Gastroesophageal sphincter (tissue), 4 donors: ENCODE results near the gene ITPR2. TPM values are rescaled to one million over a fixed set of nuclear protein-coding genes. Genes with fewer than 3 reads are reported as not detected.

Source experiments
- ATAC-seq: fragments of 150-250 bp; one replicate; pipeline ENCODE4 v1.9.1; 2016; ENCODE audit warnings: mild to moderate bottlenecking, moderate library complexity
- H3K27ac ChIP-seq, 4 donors: fragments of 200-600 bp; sonication (generic) in 3 of 4; 1 replicate in 3 of 4; 2 replicates in 1 of 4; pipeline ENCODE4 v1.5.1; 2016 to 2019
- H3K27me3 ChIP-seq: fragments of 200-600 bp; sonication (generic); one replicate; pipeline ENCODE4 v1.5.1; 2019
- H3K36me3 ChIP-seq, 2 donors: fragments of 200-600 bp; sonication (generic); one replicate each; pipeline ENCODE4 v1.5.1; 2019; ENCODE audit warnings: control low read depth in 1 of 2
- H3K4me1 ChIP-seq, 3 donors: fragments of 200-600 bp; sonication (generic); 1 replicate in 2 of 3; 2 replicates in 1 of 3; pipeline ENCODE4 v1.5.1; 2016 to 2019; ENCODE audit warnings: control low read depth in 2 of 3
- H3K4me3 ChIP-seq, 2 donors: fragments of 200-600 bp; sonication (generic); one replicate each; pipeline ENCODE4 v1.5.1; 2019; ENCODE audit warnings: mild to moderate bottlenecking in 1 of 2, moderate library complexity in 1 of 2
- H3K9me3 ChIP-seq, 3 donors: fragments of 200-600 bp; sonication (generic); one replicate each; pipeline ENCODE4 v1.5.1; 2017 to 2019; ENCODE audit warnings: control low read depth in 2 of 3
- EP300 ChIP-seq: sonication (generic); formaldehyde crosslinking; IDR thresholded peaks from one replicate; pipeline ENCODE4 v1.6.1; 2017; ENCODE audit warnings: antibody characterized with exemption, mild to moderate bottlenecking
- POLR2A ChIP-seq, 2 donors: fragments of 450-650 bp; IDR thresholded peaks; one replicate each; pipeline ENCODE4 v1.6.1; 2017; ENCODE audit warnings: antibody characterized with exemption in 2 of 2, mild to moderate bottlenecking in 2 of 2, moderate library complexity in 1 of 2
- POLR2AphosphoS5 ChIP-seq: sonication (generic); formaldehyde crosslinking; IDR thresholded peaks from one replicate; pipeline ENCODE4 v1.6.1; 2017; ENCODE audit warnings: antibody characterized with exemption
- WGBS, 2 donors: methylation state at CpG; one replicate each; pipeline ENCODE4 v1.1.5; 2018; ENCODE audit warnings: low coverage in 1 of 2; 5-methylcytosine and 5-hydroxymethylcytosine counted together
- total RNA-seq, 4 donors: library from RNA; depleted of rRNA; stranded (reverse); fragments of >200 nt; gene quantifications; one replicate each; pipeline ENCODE4 v1.1.0, GENCODE V29; 2016
- TF ChIP-seq, protein P1 (sequence below), 4 experiments: fragments of 200-600 bp in 2 of 4; fragments of 450-650 bp in 2 of 4; sonication (generic) in 1 of 4; IDR thresholded peaks; one replicate each; pipeline ENCODE4 v1.5.1; 2017 to 2019; ENCODE audit warnings: antibody characterized with exemption in 4 of 4, mild to moderate bottlenecking in 2 of 4, moderate library complexity in 2 of 4

Gene ITPR2
- total RNA-seq, 4 donors from 2014 or later: 30.8 to 63.0 (median 44.4) TPM

DNA sequence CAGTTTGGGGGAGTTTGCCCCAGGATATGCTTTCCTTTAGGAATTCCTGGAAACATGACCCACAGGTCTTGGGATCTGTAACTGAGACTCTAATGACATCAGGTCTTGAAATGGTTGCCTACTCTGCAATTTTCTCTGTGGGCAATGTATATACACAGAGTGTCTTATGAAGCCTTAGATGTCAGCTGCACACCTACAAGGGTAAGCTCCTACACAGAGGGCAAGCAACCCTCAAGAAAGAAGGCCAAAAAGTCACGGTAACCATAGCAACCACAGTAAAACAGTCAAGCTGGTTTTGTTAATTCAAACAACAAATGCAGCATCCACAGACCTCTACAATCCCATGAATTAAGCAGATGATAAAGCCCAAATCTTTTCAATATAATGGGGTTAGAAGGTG lies 344.6 kb downstream of the ITPR2 start:
- WGBS, 2 donors: 89 to 100% methylated on average over 1 of the region's 1 CpG
- H3K4me1 ChIP-seq: no peaks in the 10 kb centered on the region
- H3K4me3 ChIP-seq: no peak overlapping the region
- H3K9me3 ChIP-seq: no peaks in the 10 kb centered on the region
- no peaks in the 10 kb centered on the region for H3K27me3 ChIP-seq
- peaks cover 0 to 30% of the 10 kb centered on the region in 2 donors for H3K36me3 ChIP-seq
- no peak overlapping the region for H3K27ac ChIP-seq
- ATAC-seq: no peak
- TF ChIP-seq EP300: no peak

DNA sequence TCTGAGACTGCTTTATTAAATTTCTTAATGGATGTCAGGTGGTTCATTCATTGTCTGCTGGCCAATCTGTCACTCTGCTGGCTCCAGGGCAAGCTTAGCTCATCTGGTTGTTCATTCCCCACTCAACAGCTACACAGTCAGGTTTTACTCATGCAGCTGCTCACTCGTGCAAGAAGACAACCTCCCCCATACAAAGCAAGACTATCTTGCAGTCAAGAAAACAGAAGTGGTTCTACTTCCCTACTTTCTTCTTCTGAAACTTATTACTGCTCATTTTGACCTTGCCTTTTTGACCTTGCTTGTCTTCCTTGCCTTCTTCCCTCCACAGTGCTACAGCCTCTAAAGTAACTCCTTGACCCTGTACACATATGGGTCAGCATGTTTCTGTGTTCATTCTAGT lies 359.7 kb downstream of the ITPR2 start:
- ATAC-seq: no peak
- TF ChIP-seq POLR2A (IDR thresholded peaks at IDR 0.05): no peak
- Histone ChIP-seq H3K4me1 (no peaks in the 10 kb centered on the region), H3K36me3 (peaks cover 0 to 26% of the 10 kb centered on the region in 2 donors), H3K27me3 (no peaks in the 10 kb centered on the region), H3K9me3 (no peaks in the 10 kb centered on the region), H3K27ac (no peak overlapping the region), H3K4me3 (no peak overlapping the region)
- WGBS, 2 donors: 29 to 89% methylated on average over 1 of the region's 1 CpG

DNA sequence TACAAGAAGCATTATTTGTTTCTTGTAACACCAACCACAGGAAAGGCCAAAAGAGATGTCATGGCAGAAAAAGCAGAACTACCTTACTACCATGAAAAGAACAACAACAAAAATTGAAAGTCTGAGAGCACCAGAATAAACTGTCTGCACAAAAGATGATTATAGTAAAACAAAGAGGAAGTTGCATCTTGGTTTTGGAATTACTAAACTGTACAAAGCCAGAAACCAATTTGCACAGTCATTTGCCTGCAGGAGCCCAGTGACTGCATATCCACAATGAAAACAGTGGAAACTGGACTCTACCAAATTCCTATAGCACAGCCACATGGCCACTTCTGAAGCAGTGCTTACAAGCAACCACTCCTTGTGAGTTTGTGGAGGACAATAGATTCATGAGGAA lies 361.4 kb downstream of the ITPR2 start:
- Histone ChIP-seq H3K9me3 (no peaks in the 10 kb centered on the region), H3K36me3 (peaks cover 0 to 24% of the 10 kb centered on the region in 2 donors), H3K4me3 (no peak overlapping the region), H3K27me3 (no peaks in the 10 kb centered on the region), H3K4me1 (no peaks in the 10 kb centered on the region), H3K27ac (no peak overlapping the region)
- ATAC-seq: peak; percentile 22
- TF ChIP-seq EP300: no peak
- TF ChIP-seq POLR2AphosphoS5: no peak
- TF ChIP-seq POLR2A (IDR thresholded peaks at IDR 0.05): no peak
- TF ChIP-seq, protein P1, sequence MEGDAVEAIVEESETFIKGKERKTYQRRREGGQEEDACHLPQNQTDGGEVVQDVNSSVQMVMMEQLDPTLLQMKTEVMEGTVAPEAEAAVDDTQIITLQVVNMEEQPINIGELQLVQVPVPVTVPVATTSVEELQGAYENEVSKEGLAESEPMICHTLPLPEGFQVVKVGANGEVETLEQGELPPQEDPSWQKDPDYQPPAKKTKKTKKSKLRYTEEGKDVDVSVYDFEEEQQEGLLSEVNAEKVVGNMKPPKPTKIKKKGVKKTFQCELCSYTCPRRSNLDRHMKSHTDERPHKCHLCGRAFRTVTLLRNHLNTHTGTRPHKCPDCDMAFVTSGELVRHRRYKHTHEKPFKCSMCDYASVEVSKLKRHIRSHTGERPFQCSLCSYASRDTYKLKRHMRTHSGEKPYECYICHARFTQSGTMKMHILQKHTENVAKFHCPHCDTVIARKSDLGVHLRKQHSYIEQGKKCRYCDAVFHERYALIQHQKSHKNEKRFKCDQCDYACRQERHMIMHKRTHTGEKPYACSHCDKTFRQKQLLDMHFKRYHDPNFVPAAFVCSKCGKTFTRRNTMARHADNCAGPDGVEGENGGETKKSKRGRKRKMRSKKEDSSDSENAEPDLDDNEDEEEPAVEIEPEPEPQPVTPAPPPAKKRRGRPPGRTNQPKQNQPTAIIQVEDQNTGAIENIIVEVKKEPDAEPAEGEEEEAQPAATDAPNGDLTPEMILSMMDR (IDR thresholded peaks at IDR 0.05): no peak

DNA sequence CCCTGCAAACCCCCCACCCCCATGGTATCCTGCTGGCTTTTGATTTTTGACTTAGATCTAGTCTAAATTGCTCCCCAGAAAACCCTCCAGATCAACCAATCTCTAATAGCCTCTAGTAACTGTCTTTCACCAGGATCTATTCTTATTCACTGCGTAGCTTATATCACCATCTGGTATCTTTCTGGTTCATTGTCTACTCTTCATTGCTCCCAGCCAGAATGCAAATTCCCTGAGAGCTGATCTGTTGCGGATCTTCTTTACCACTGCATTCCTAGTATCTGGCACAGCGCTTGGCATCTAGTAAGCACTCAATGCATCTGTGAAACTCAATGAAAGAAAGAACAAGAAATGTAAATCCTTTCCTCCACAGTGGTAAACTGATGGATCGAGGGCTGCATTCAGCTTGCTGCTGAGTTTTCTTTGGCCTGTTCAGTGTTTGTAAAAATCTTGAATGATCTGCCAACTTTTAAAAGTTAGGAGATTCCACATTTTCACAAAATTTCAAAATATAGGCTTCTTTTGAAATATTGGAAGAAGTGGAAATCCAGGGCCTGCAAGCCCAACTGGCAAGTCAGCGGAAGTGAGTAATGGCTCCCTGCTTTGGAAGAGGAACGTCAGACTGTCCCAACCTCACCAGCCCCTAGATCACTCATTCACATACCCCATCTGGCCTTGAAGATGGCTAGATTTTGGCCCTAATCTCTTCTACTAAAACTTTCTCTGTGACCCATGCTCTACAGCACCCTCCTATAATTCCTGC lies 363.4 kb downstream of the ITPR2 start:
- TF ChIP-seq POLR2A (IDR thresholded peaks at IDR 0.05): no peak
- TF ChIP-seq EP300: no peak
- TF ChIP-seq, protein P1 (IDR thresholded peaks at IDR 0.05): no peak
- TF ChIP-seq POLR2AphosphoS5: no peak
- Histone ChIP-seq H3K4me3 (no peak overlapping the region), H3K4me1 (no peaks in the 10 kb centered on the region), H3K27ac (no peak overlapping the region), H3K36me3 (peaks cover 0 to 4% of the 10 kb centered on the region in 2 donors), H3K9me3 (no peaks in the 10 kb centered on the region), H3K27me3 (no peaks in the 10 kb centered on the region)
- ATAC-seq: no peak
- 94 to 98% methylated on average over 5 to 6 of the region's 6 CpGs for WGBS, 2 donors

DNA sequence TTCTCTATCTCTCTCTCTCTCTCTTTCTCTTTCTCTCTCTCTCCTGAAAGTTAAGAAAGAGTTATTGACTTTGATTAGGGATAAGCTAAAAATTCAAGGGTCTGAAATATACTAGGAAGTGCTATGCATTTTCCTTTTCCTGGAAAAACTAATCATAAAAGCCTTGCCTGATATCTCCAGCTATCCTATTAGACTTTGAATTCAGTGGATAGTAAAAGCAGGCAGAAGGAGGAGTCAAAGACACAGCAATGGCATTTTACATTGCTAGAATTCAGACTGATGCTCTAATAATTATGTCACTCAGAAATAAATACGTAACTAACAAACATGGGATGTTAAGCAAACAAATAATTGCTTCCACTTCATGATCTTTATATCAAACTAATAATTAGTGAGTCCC lies 365.6 kb downstream of the ITPR2 start:
- 83 to 97% methylated on average over 1 of the region's 1 CpG for WGBS, 2 donors
- H3K9me3 ChIP-seq: no peaks in the 10 kb centered on the region
- H3K27ac ChIP-seq: no peak overlapping the region
- ATAC-seq: no peak
- H3K4me3 ChIP-seq: no peak overlapping the region
- H3K27me3 ChIP-seq: no peaks in the 10 kb centered on the region
- no peaks in the 10 kb centered on the region for H3K4me1 ChIP-seq
- peaks cover 0 to 4% of the 10 kb centered on the region in 2 donors for H3K36me3 ChIP-seq
- no peak for TF ChIP-seq EP300
- TF ChIP-seq, protein P1 (IDR thresholded peaks at IDR 0.05): no peak
- no peak for TF ChIP-seq POLR2A (IDR thresholded peaks at IDR 0.05)
- no peak for TF ChIP-seq POLR2AphosphoS5

DNA sequence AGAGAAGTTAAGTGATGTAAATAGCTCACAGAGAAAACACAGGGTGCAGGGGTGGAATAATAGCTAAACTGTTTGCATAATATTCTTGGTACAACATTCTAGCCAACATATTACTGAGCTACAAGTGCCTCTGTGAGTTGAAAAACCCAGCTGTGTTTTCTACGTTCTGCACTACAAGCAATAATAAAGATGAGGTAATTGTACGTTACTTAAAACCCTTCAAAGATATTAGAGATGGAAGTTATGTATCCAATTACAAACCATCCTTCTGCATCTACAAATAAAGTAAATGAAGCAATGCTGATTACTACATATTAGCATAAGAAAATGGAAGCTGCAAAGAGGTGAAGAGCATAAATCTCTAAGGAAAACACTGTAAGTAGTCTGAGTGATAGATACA lies 366.3 kb downstream of the ITPR2 start:
- Histone ChIP-seq H3K36me3 (peaks cover 0 to 4% of the 10 kb centered on the region in 2 donors), H3K4me1 (no peaks in the 10 kb centered on the region), H3K9me3 (no peaks in the 10 kb centered on the region), H3K4me3 (no peak overlapping the region), H3K27me3 (no peaks in the 10 kb centered on the region), H3K27ac (no peak overlapping the region)
- WGBS, 2 donors: 72 to 74% methylated on average over 2 of the region's 2 CpGs
- TF ChIP-seq, protein P1 (IDR thresholded peaks at IDR 0.05): no peak
- no peak for TF ChIP-seq POLR2AphosphoS5
- ATAC-seq: no peak
